GM19025 (cell line): ENCODE measurements around the gene FZD8.

ENCODE experiments used
- ATAC-seq: cut with Tn5 transposase; IDR thresholded peaks from one replicate; pipeline ENCODE4 v1.9.1; 2021; ENCODE audit warnings: mild to moderate bottlenecking, low read depth, moderate library complexity; ENCODE audit not compliant: unreplicated experiment

FZD8 gene

DNA sequence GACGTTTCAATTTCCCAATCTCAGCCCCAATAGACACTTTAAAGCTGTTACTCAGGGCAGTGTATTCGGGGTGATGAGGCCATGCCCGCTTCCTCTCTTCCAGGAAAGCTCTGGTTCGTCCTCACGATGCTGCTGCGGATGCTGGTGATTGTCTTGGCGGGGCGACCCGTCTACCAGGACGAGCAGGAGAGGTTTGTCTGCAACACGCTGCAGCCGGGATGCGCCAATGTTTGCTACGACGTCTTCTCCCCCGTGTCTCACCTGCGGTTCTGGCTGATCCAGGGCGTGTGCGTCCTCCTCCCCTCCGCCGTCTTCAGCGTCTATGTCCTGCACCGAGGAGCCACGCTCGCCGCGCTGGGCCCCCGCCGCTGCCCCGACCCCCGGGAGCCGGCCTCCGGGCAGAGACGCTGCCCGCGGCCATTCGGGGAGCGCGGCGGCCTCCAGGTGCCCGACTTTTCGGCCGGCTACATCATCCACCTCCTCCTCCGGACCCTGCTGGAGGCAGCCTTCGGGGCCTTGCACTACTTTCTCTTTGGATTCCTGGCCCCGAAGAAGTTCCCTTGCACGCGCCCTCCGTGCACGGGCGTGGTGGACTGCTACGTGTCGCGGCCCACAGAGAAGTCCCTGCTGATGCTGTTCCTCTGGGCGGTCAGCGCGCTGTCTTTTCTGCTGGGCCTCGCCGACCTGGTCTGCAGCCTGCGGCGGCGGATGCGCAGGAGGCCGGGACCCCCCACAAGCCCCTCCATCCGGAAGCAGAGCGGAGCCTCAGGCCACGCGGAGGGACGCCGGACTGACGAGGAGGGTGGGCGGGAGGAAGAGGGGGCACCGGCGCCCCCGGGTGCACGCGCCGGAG is 34.4 kb downstream of the FZD8 start:
- no peak for ATAC-seq

GRCh38 chr10:35606430-35606829 is 35.7 kb downstream of the FZD8 start:
- ATAC-seq, result no peak

- no peak for ATAC-seq
Measured at GRCh38 chr10:35605191-35605590, 36.9 kb downstream of the FZD8 start, which contains the start of gene GJD4. Gene GJD4, plus strand, starts transcription at chr10:35605341. Its CDS starts 227 bp downstream, at chr10:35605568.

GRCh38 chr10:35600193-35600592 is 41.9 kb downstream of the FZD8 start:
- no peak for ATAC-seq

GRCh38 chr10:35598379-35598778 is 43.7 kb downstream of the FZD8 start:
- ATAC-seq, result no peak

DNA sequence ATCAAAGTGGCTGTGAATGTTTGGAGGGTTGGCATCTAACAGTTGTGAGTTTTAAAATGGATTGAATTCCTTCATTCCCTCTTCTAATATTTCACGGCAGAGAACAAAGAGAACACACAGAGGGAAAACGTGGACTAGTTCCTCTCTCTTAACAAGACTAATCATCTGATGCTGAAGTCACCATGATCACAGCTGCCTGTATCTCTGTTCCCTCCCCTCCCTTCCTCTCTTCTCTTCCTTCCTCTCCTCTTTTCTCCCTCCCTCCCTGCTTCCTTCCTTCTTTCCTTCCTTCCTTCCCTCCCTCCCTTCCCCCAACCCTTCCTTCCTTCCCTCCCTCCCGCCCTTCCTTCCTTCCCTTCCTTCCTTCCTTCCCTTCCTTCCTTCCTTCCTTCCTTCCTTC is 47.0 kb downstream of the FZD8 start:
- ATAC-seq, result no peak

- ATAC-seq, result no peak
Measured at GRCh38 chr10:35594115-35595079, 47.7 kb downstream of the FZD8 start.

DNA sequence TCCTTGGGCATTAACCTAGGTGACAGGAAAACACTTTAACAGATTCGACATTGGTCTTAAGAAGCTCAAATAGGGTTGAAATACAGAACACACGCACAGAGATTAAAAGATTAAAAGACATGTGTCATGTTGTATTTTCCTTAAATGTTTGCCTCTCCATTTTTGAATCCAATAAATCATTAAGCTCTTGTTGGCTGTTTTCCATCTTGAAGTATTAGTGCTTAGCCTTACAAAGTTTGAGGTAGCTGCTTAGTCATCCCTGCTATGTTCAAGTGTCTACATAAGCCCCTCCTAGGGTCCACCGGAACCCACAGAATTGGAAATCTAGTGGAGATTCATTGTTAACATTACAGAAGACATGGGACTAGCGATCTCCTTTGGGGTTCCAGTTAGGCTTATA is 49.7 kb downstream of the FZD8 start:
- no peak for ATAC-seq

- no peak for ATAC-seq
Measured at GRCh38 chr10:35588836-35589235, 53.3 kb downstream of the FZD8 start.
